Measurements from ENCODE around the gene SLC10A7.

DNA sequence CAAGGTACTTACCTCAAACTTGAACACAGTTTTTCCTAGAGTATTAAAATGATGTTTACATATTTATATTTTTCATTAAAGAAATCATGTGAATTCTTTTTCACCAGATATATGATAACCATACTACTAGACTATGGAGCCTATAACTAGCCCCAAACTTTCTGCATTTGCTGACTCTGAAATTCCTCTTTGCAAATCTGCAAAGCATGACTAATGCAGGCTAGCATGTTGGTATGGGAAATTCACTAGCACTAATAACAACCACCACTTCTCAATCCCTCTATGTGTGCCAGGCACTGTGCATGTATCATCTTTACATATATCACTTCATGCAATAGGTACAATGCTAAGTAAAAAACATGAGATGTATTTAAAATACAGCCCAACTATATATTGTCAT lies 51.1 kb downstream of the SLC10A7 start:
- TF ChIP-seq, protein P1, sequence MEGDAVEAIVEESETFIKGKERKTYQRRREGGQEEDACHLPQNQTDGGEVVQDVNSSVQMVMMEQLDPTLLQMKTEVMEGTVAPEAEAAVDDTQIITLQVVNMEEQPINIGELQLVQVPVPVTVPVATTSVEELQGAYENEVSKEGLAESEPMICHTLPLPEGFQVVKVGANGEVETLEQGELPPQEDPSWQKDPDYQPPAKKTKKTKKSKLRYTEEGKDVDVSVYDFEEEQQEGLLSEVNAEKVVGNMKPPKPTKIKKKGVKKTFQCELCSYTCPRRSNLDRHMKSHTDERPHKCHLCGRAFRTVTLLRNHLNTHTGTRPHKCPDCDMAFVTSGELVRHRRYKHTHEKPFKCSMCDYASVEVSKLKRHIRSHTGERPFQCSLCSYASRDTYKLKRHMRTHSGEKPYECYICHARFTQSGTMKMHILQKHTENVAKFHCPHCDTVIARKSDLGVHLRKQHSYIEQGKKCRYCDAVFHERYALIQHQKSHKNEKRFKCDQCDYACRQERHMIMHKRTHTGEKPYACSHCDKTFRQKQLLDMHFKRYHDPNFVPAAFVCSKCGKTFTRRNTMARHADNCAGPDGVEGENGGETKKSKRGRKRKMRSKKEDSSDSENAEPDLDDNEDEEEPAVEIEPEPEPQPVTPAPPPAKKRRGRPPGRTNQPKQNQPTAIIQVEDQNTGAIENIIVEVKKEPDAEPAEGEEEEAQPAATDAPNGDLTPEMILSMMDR (IDR thresholded peaks at IDR 0.05), result no peak
- TF ChIP-seq POLR2A (IDR thresholded peaks at IDR 0.05), result no peak
- no peak for TF ChIP-seq EP300 (IDR thresholded peaks at IDR 0.05)
- TF ChIP-seq POLR2AphosphoS5 (IDR thresholded peaks at IDR 0.05), result no peak
